Neutrophil (primary cell): Measurements from ENCODE around the gene LMBRD1.

ENCODE experiments used
- H3K27ac ChIP-seq: fragments of 200-600 bp; sonication (generic); 2 replicates; pipeline ENCODE4 v1.5.1; 2016; ENCODE audit warnings: mild to moderate bottlenecking, moderate library complexity
- H3K27me3 ChIP-seq: fragments of 200-600 bp; sonication (generic); 2 replicates; pipeline ENCODE4 v1.6.0; 2016; ENCODE audit warnings: mild to moderate bottlenecking
- H3K36me3 ChIP-seq: fragments of 200-600 bp; sonication (generic); 2 replicates; pipeline ENCODE4 v1.5.1; 2017
- H3K4me1 ChIP-seq, 2 experiments: fragments of 200-600 bp in 1 of 2; sonication (generic) in 1 of 2; 1 replicate in 1 of 2; 2 replicates in 1 of 2; pipeline versions ENCODE4 v1.5.1 to v1.6.1; 2013 to 2016; ENCODE audit warnings: low read depth in 1 of 2, low read length in 1 of 2, mild to moderate bottlenecking in 1 of 2, moderate library complexity in 1 of 2; ENCODE audit not compliant: control insufficient read depth in 1 of 2, insufficient read depth in 1 of 2
- H3K4me3 ChIP-seq, 2 experiments: fragments of 200-600 bp in 1 of 2; sonication (generic) in 1 of 2; 1 replicate in 1 of 2; 2 replicates in 1 of 2; pipeline ENCODE4 v1.5.1; 2013 to 2016; ENCODE audit warnings: low read depth in 1 of 2, low read length in 1 of 2, mild to moderate bottlenecking in 1 of 2, moderate library complexity in 1 of 2
- H3K9me3 ChIP-seq: fragments of 200-600 bp; sonication (generic); 2 replicates; pipeline ENCODE4 v1.5.1; 2016
- CTCF ChIP-seq: fragments of 200-600 bp; sonication (generic); IDR thresholded peaks from 2 replicates; pipeline ENCODE4 v1.5.1; 2016; ENCODE audit warnings: antibody characterized with exemption

LMBRD1 gene

GRCh38 chr6:69631552-69632346 lies 165.1 kb downstream of the LMBRD1 start:
- Histone ChIP-seq H3K27me3 (no peaks in the 10 kb centered on the region), H3K4me1 (no peaks in the 10 kb centered on the region), H3K36me3 (no peaks in the 10 kb centered on the region), H3K4me3 (no peak overlapping the region), H3K27ac (no peak overlapping the region), H3K9me3 (no peaks in the 10 kb centered on the region)
- no peak for TF ChIP-seq CTCF

- TF ChIP-seq CTCF, result no peak
- no peak overlapping the region for H3K4me3 ChIP-seq
- no peaks in the 10 kb centered on the region for H3K36me3 ChIP-seq
- H3K27me3 ChIP-seq, result no peaks in the 10 kb centered on the region
- H3K27ac ChIP-seq, result no peak overlapping the region
- no peaks in the 10 kb centered on the region for H3K9me3 ChIP-seq
- no peaks in the 10 kb centered on the region for H3K4me1 ChIP-seq
These were observed 166.0 kb downstream of the LMBRD1 start for GRCh38 chr6:69630767-69631166.

GRCh38 chr6:69627625-69628024 lies 169.2 kb downstream of the LMBRD1 start:
- H3K4me3 ChIP-seq, result no peak overlapping the region
- TF ChIP-seq CTCF, result no peak
- no peaks in the 10 kb centered on the region for H3K36me3 ChIP-seq
- H3K9me3 ChIP-seq, result no peaks in the 10 kb centered on the region
- H3K4me1 ChIP-seq, result no peaks in the 10 kb centered on the region
- H3K27ac ChIP-seq, result no peak overlapping the region
- no peaks in the 10 kb centered on the region for H3K27me3 ChIP-seq

- Histone ChIP-seq H3K27ac (no peak overlapping the region), H3K36me3 (no peaks in the 10 kb centered on the region), H3K27me3 (no peaks in the 10 kb centered on the region), H3K9me3 (no peaks in the 10 kb centered on the region), H3K4me3 (no peak overlapping the region), H3K4me1 (no peaks in the 10 kb centered on the region)
- TF ChIP-seq CTCF, result no peak
These were observed 171.9 kb downstream of the LMBRD1 start for GRCh38 chr6:69624944-69625343.
